ENCODE measurements around the gene SVIL. TPM values are rescaled to one million over a fixed set of nuclear protein-coding genes. Genes with fewer than 3 reads are reported as not detected.
"Not testable (repeated sequence)": the region's sequence is repeated elsewhere in the genome, so short reads cannot be mapped to it uniquely, and the experiment has no call there.

The SVIL gene
- total RNA-seq, 2 experiments from 2014 or later = 1.0 to 3.7 TPM

DNA sequence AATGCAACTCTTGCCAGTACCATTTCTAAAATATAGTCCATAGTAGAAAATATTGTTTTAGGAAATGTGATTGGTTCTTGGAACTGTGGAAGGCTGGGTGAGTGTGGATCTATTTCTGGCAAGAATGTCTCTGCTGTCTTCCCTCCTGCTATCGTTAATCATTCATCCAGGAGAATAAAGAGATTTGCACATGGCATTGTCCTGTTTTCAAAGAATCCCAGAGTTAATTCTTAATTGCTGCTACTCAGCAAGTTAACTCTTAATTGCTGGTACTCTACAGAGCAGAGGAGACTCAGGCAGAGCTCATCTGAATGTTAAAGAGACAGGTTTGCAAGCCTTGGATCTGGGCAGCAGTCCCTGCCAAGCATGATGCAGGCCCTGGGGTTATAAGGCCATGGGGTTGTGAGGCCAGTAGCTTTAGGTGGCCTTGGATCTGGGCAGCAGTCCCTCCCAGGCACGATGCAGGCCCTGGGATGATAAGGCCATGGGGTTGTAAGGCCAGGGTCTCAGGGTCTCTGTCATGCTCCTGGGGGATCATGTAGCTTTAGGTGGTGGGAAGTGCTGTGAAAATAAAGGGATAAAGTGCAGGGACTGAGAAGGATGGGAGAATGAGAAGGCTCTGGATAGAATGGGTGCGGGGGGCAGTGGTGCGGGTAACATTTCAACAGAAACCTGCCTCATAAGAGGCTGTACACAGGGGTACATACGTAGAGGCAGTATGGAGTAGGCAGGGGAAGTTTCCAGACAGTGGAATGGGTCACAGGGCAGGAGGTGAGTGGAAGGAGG is 162.3 kb downstream of the SVIL start:
- CTCF ChIA-PET = interaction anchor here (1.1 to 2.6 kb wide), 5 partner anchors 10 to 87 kb away, joined by 3 to 19 read pairs (median 3); no protein-coding TSS in a partner anchor
- DNase-seq = no peak
- Mint-ChIP-seq H3K36me3 (peaks cover 5% of the 10 kb centered on the region), H3K4me3 (no peak overlapping the region), H3K4me1 (peaks cover 20% of the 10 kb centered on the region), H3K27ac (no peak overlapping the region), H3K9me3 (ENCODE audit: low read depth) (no peaks in the 10 kb centered on the region), H3K27me3 (no peaks in the 10 kb centered on the region)
- no peak for ATAC-seq

- ATAC-seq (peak; percentile 53), DNase-seq (no peak)
- peaks cover 20% of the 10 kb centered on the region for H3K4me1 Mint-ChIP-seq
- peaks cover 5% of the 10 kb centered on the region for H3K36me3 Mint-ChIP-seq
- H3K9me3 Mint-ChIP-seq (ENCODE audit: low read depth) = no peaks in the 10 kb centered on the region
- no peak overlapping the region for H3K27ac Mint-ChIP-seq
- H3K4me3 Mint-ChIP-seq = no peak overlapping the region
- no peaks in the 10 kb centered on the region for H3K27me3 Mint-ChIP-seq
- CTCF ChIA-PET = interaction anchor here (0.9 to 2.6 kb wide), 9 partner anchors 11 to 86 kb away, joined by 3 to 19 read pairs (median 3); no protein-coding TSS in a partner anchor
These were observed 163.3 kb downstream of the SVIL start for GRCh38 chr10:29471544-29471859.

GRCh38 chr10:29470843-29471543 is 163.8 kb downstream of the SVIL start:
- Mint-ChIP-seq H3K36me3 (peaks cover 5% of the 10 kb centered on the region), H3K9me3 (ENCODE audit: low read depth) (no peaks in the 10 kb centered on the region), H3K4me1 (peaks cover 20% of the 10 kb centered on the region), H3K27me3 (no peaks in the 10 kb centered on the region), H3K4me3 (no peak overlapping the region), H3K27ac (no peak overlapping the region)
- CTCF ChIA-PET = interaction anchor here (0.9 to 2.6 kb wide), 9 partner anchors 11 to 85 kb away, joined by 3 to 19 read pairs (median 3); no protein-coding TSS in a partner anchor
- DNase-seq = no peak
- ATAC-seq = no peak

DNA sequence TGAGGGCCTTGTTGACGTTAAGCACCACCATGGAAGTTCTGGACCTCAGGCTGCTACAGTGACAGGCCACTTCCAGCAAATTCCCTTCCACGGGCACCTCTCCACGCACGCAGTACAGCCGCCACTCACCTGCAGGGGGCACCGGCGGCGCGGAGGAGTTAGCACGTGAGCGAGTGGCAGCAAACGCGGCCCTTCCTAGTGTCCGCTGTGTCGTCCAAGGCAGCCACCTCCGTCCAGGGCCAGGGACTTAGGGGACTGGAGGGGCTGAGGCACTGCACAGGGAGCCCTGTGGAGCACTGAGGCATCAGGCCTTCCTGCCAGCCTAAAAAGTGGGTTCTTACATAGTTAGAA is 164.4 kb downstream of the SVIL start:
- H3K4me1 Mint-ChIP-seq = peaks cover 20% of the 10 kb centered on the region
- H3K4me3 Mint-ChIP-seq = no peak overlapping the region
- H3K27me3 Mint-ChIP-seq = no peaks in the 10 kb centered on the region
- peaks cover 5% of the 10 kb centered on the region for H3K36me3 Mint-ChIP-seq
- CTCF ChIA-PET = interaction anchor here (1.2 to 2.6 kb wide), 4 partner anchors 12 to 27 kb away, joined by 4 to 19 read pairs (median 6); no protein-coding TSS in a partner anchor
- DNase-seq (no peak), ATAC-seq (no peak)
- no peaks in the 10 kb centered on the region for H3K9me3 Mint-ChIP-seq (ENCODE audit: low read depth)
- H3K27ac Mint-ChIP-seq = no peak overlapping the region

- no peak for DNase-seq
- no peak overlapping the region for H3K27ac Mint-ChIP-seq
- H3K4me3 Mint-ChIP-seq = no peak overlapping the region
- peaks cover 20% of the 10 kb centered on the region for H3K4me1 Mint-ChIP-seq
- CTCF ChIA-PET = interaction anchor here (0.9 to 2.6 kb wide), 2 partner anchors 13 to 27 kb away, joined by 3 to 9 read pairs; no protein-coding TSS in a partner anchor
- H3K9me3 Mint-ChIP-seq (ENCODE audit: low read depth) = no peaks in the 10 kb centered on the region
- H3K36me3 Mint-ChIP-seq = peaks cover 5% of the 10 kb centered on the region
- no peak for ATAC-seq
- H3K27me3 Mint-ChIP-seq = no peaks in the 10 kb centered on the region
These were observed 165.1 kb downstream of the SVIL start for GRCh38 chr10:29469481-29470354.

DNA sequence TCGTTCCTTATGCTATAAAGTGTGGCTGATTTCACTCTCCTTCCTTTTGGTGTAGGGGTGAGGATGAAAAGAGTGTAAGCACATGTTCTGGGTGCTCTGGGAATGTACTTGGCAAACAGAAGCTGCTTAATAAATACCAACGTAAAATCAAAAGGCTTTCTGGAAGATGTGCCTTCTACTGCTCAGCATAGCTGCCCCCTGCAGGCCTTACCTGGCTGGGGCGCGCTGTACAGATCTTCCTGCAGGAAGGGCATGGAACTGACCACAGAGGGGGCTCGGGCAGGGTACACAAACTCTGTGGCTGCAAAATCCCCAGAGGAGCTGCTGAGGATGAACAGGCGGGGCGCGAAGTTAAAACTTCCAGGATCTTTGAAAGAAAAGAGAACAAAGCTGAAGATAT is 169.4 kb downstream of the SVIL start:
- Mint-ChIP-seq H3K4me3 (no peak overlapping the region), H3K9me3 (ENCODE audit: low read depth) (peaks cover 7% of the 10 kb centered on the region), H3K4me1 (peaks cover 3% of the 10 kb centered on the region), H3K36me3 (peaks cover 19% of the 10 kb centered on the region), H3K27me3 (no peaks in the 10 kb centered on the region), H3K27ac (no peak overlapping the region)
- ATAC-seq (no peak), DNase-seq (no peak)
- CTCF ChIA-PET = interaction anchor here (1.5 kb wide), 1 partner anchor 14 kb away, joined by 4 read pairs; no protein-coding TSS in a partner anchor

- not testable (repeated sequence) for H3K27me3 Mint-ChIP-seq, H3K27ac Mint-ChIP-seq, H3K4me3 Mint-ChIP-seq, ATAC-seq, H3K4me1 Mint-ChIP-seq, DNase-seq
- Mint-ChIP-seq H3K36me3 (peaks cover 26% of the 10 kb centered on the region), H3K9me3 (ENCODE audit: low read depth) (peaks cover 10% of the 10 kb centered on the region)
- CTCF ChIA-PET = interaction anchor here (1.5 kb wide), 1 partner anchor 14 kb away, joined by 4 read pairs; no protein-coding TSS in a partner anchor
These were observed 170.1 kb downstream of the SVIL start for GRCh38 chr10:29464671-29465171.

DNA sequence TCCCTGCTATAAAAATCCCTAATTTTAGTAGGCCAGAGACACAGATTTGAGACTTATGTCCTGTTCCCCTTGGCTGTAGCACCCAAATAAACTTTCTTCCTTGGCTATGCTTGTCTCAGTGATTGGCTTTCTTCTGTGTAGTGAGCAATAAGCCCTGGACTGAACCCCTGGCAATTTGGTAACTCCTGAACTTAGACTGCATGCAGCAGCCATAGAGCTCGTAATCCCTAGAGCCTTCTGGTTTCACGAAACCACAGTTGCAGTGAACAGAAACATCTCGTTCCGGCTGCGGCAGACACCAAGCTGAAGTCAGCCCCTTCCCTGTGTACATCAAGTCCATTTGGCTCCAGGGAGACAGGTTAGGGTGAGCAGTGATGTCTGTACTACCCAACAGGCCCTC is 173.7 kb downstream of the SVIL start:
- no peak for ATAC-seq
- CTCF ChIA-PET = no interaction called here
- no peaks in the 10 kb centered on the region for H3K4me1 Mint-ChIP-seq
- no peak overlapping the region for H3K4me3 Mint-ChIP-seq
- H3K9me3 Mint-ChIP-seq (ENCODE audit: low read depth) = peaks cover 10% of the 10 kb centered on the region
- no peaks in the 10 kb centered on the region for H3K27me3 Mint-ChIP-seq
- no peak overlapping the region for H3K27ac Mint-ChIP-seq
- no peak for DNase-seq
- peaks cover 27% of the 10 kb centered on the region for H3K36me3 Mint-ChIP-seq

DNA sequence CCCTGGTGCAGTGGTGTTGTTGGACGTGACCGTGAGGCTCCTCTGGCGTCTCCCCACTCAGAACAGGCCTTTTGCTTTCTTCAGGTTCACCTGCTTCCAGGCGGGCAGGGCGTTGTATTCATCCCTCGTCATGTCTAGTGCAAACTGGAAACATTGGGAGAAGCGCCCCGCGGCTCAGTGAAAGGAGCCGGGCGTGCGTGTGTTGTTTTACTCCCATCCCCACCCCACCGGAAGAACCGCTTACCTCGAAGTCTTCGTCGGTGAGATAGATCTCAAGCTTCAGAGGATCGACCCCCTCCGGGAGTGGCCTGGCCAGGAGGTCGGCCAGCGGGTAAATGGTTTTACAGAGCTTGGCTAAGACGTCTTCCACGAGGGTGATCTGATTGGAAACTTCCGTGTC is 176.6 kb downstream of the SVIL start:
- H3K4me1 Mint-ChIP-seq, ATAC-seq, H3K27ac Mint-ChIP-seq, H3K4me3 Mint-ChIP-seq, DNase-seq, H3K27me3 Mint-ChIP-seq: not testable (repeated sequence)
- peaks cover 35% of the 10 kb centered on the region for H3K36me3 Mint-ChIP-seq
- H3K9me3 Mint-ChIP-seq (ENCODE audit: low read depth) = peaks cover 10% of the 10 kb centered on the region
- CTCF ChIA-PET = interaction anchor here (1.5 kb wide), 1 partner anchor 10 kb away, joined by 5 read pairs; no protein-coding TSS in a partner anchor

DNA sequence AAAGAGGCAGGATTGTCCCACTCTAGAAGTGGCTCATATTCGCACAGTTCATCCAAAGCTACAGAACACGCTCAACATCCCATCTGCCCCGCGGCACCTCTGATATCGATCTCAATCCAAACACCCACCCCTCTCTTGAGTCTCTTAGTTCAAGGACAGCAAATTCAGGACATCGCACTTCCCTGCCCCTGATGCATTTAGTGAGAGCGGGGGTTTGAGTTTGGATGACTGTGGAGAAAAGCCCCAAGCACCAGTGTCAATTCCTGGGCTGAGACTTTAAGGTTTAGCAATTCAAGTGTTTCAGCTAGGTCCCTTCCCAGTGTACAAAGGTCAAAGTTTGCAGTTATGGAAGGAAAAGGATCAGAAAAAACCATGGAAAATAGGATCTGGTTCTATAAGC is 179.7 kb downstream of the SVIL start:
- Mint-ChIP-seq H3K4me1 (no peaks in the 10 kb centered on the region), H3K9me3 (ENCODE audit: low read depth) (peaks cover 1% of the 10 kb centered on the region), H3K27me3 (no peaks in the 10 kb centered on the region), H3K4me3 (no peak overlapping the region), H3K27ac (no peak overlapping the region), H3K36me3 (peaks cover 18% of the 10 kb centered on the region)
- CTCF ChIA-PET = no interaction called here
- ATAC-seq (no peak), DNase-seq (no peak)

- CTCF ChIA-PET = no interaction called here
- H3K4me3 Mint-ChIP-seq = no peak overlapping the region
- DNase-seq = no peak
- H3K4me1 Mint-ChIP-seq = no peaks in the 10 kb centered on the region
- no peaks in the 10 kb centered on the region for H3K9me3 Mint-ChIP-seq (ENCODE audit: low read depth)
- H3K27ac Mint-ChIP-seq = no peak overlapping the region
- H3K27me3 Mint-ChIP-seq = no peaks in the 10 kb centered on the region
- peaks cover 11% of the 10 kb centered on the region for H3K36me3 Mint-ChIP-seq
- no peak for ATAC-seq
These were observed 180.5 kb downstream of the SVIL start for GRCh38 chr10:29454250-29454649.

DNA sequence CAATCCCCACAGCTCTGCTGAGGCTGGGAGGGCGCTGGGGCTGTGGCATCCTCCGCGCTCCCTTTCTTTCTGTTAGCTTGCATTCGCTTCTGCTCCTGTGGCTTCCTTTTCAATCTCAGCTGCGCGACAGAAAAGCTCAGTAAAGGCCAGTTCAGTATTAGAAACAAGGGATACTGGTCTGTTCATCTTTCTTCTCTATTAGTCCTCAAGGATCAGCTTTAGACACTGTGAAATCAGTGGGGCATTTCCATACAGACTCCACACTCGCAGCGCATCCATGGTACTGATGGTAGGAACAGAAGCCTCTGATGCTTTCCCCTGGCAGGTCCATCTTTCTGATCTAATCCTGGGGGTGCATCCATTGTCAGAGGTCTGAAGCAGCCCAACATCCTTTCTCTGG is 182.2 kb downstream of the SVIL start:
- CTCF ChIA-PET = interaction anchor here (0.7 to 1.9 kb wide), 4 partner anchors 10 to 43 kb away, joined by 3 to 4 read pairs (median 4); no protein-coding TSS in a partner anchor
- Mint-ChIP-seq H3K4me1 (peaks cover 6% of the 10 kb centered on the region), H3K27me3 (no peaks in the 10 kb centered on the region), H3K9me3 (ENCODE audit: low read depth) (no peaks in the 10 kb centered on the region), H3K27ac (no peak overlapping the region), H3K36me3 (peaks cover 8% of the 10 kb centered on the region), H3K4me3 (no peak overlapping the region)
- DNase-seq (no peak), ATAC-seq (no peak)

DNA sequence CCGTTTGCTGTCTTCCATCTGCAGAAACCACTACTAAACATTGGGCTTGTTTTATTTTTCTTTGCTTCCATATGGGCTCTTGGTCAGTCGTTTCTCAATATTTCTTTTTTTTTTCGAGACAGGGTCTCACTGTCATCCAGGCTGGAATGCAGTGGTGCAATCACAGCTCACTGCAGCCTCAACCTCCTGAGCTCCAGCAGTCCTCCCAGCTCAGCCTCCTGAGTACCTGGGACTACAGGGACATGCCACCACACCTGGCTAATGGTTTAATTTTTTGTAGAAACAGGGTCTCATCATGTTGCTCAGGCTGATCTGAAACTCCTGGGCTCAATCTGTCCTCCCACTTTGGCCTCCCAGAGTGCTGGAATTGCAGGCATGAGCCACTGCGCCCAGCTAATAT is 182.8 kb downstream of the SVIL start:
- Mint-ChIP-seq H3K27me3 (no peaks in the 10 kb centered on the region), H3K4me1 (peaks cover 6% of the 10 kb centered on the region), H3K36me3 (peaks cover 8% of the 10 kb centered on the region), H3K9me3 (ENCODE audit: low read depth) (no peaks in the 10 kb centered on the region), H3K27ac (no peak overlapping the region), H3K4me3 (no peak overlapping the region)
- ATAC-seq = no peak
- CTCF ChIA-PET = interaction anchor here (0.7 to 1.9 kb wide), 4 partner anchors 10 to 44 kb away, joined by 3 to 4 read pairs (median 3); no protein-coding TSS in a partner anchor
- no peak for DNase-seq

All from activated CD8-positive, alpha-beta memory T cell treated with anti-CD3 and anti-CD28 coated beads, Interleukin-2, amount 10 ng/mL, durations not matched to agents 7 days and 5 days (primary cell).